DND-41 (cell line): ENCODE results near the gene DOCK8.
A peak's percentile ranks its signal among the peaks of the same experiment; 100 is the strongest.

ENCODE experiments used
- ATAC-seq: fragments of 200-7000 bp; cut with Tn5 transposase; 3 replicates; pipeline ENCODE4 v1.9.1; 2021; ENCODE audit warnings: low read depth; ENCODE audit not compliant: insufficient read depth
- DNase-seq: peaks from one replicate; pipeline ENCODE4 v3.0.0-alpha.2; 2020
- H2AFZ ChIP-seq: 2 replicates; pipeline ENCODE4 v1.6.0; 2012; ENCODE audit warnings: low read depth, low read length
- H3K27ac ChIP-seq: 2 replicates; pipeline ENCODE4 v1.5.1; 2012; ENCODE audit warnings: low read length, inconsistent platforms
- H3K27me3 ChIP-seq: fragments of 200-600 bp; sonication (generic); 2 replicates; pipeline ENCODE4 v1.6.0; 2012; ENCODE audit warnings: low read length, mild to moderate bottlenecking, inconsistent platforms; ENCODE audit not compliant: insufficient read depth, poor library complexity
- H3K36me3 ChIP-seq: 2 replicates; pipeline ENCODE4 v1.5.1; 2012; ENCODE audit warnings: low read length, inconsistent platforms; ENCODE audit not compliant: insufficient read depth
- H3K4me1 ChIP-seq: 2 replicates; pipeline ENCODE4 v1.5.1; 2012; ENCODE audit warnings: mild to moderate bottlenecking, low read length; ENCODE audit not compliant: insufficient read depth
- H3K4me2 ChIP-seq: 2 replicates; pipeline ENCODE4 v1.6.0; 2012; ENCODE audit warnings: mild to moderate bottlenecking, moderate library complexity, low read length, inconsistent platforms; ENCODE audit not compliant: insufficient read depth
- H3K4me3 ChIP-seq, 2 experiments: fragments of 200-600 bp in 1 of 2; shearing (Covaris generic) in 1 of 2; 2 replicates each; pipeline ENCODE4 v1.5.1; 2012 to 2016; ENCODE audit warnings: inconsistent platforms in 2 of 2, low read length in 2 of 2, mild to moderate bottlenecking in 2 of 2, low read depth in 1 of 2, moderate library complexity in 1 of 2
- H3K79me2 ChIP-seq: 2 replicates; pipeline ENCODE4 v1.6.0; 2012; ENCODE audit warnings: low read length, inconsistent platforms; ENCODE audit not compliant: insufficient read depth
- H3K9ac ChIP-seq: 2 replicates; pipeline ENCODE4 v1.6.0; 2012; ENCODE audit warnings: low read depth, mild to moderate bottlenecking, inconsistent platforms, low read length, moderate library complexity
- H3K9me3 ChIP-seq: 2 replicates; pipeline ENCODE4 v1.5.1; 2012; ENCODE audit warnings: low read length, moderate library complexity, mild to moderate bottlenecking, inconsistent platforms; ENCODE audit not compliant: insufficient read depth, severe bottlenecking
- H4K20me1 ChIP-seq: 2 replicates; pipeline ENCODE4 v1.6.0; 2012; ENCODE audit warnings: low read length; ENCODE audit not compliant: insufficient read depth
- EZH2 ChIP-seq: IDR thresholded peaks from 3 replicates; pipeline ENCODE4 v1.6.1; 2012; ENCODE audit warnings: borderline replicate concordance, low read depth, mild to moderate bottlenecking, moderate library complexity, low read length, inconsistent platforms; ENCODE audit not compliant: severe bottlenecking
- TF ChIP-seq, protein P1 (sequence below): IDR thresholded peaks from 2 replicates; pipeline ENCODE4 v1.5.1; 2012; ENCODE audit warnings: borderline replicate concordance, low read length, moderate library complexity, mild to moderate bottlenecking; ENCODE audit not compliant: poor library complexity, severe bottlenecking; ENCODE audit errors: extremely low read depth

Gene DOCK8

DNA sequence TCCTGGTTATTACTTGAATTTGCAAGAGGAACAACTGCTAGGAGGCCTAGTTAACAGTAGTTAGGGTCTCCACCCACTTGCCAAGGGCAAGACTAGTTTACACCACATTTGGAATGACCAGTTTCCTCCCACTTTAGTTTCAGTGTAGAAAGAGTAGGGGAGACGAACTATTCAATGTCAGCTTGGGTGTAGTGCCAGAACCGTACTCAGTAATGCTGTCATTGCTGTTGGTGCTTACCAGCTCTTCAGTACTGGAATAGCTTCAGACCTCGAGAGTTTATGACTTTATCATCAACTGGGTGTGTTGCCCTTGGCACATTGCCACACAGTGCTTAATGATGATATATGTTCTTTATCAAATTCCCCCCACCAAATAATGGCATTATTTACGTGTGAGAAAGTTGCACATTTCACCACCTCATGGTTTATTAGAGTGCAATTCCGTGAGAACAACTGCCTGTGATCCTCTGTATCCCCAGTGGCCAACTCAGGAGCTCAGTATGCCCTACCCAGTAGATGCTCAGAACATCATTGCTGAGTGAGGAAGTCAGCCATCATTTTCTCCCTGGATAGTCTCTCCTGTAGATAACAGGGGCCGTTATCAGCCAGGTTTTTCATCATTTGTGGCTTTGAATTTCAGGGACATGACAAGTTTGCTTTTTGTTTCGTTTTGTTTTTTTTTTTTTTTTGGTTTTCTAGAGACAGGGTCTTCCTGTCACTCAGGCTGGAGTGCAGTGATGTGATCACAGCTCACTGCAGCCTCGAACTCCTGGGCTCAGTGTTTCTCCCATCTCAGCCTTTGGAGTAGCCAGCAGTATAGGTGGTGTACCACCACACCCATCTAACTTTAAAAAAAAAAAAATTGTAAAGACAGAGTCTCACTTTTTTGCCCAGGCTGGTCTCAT lies 67.3 kb downstream of the DOCK8 start:
- Histone ChIP-seq H3K4me2 (no peak overlapping the region), H3K27me3 (no peaks in the 10 kb centered on the region), H3K9me3 (no peaks in the 10 kb centered on the region), H3K9ac (no peak overlapping the region), H3K4me1 (peaks cover 40% of the 10 kb centered on the region), H3K36me3 (peaks cover 75% of the 10 kb centered on the region), H4K20me1 (peaks cover 30% of the 10 kb centered on the region), H3K4me3 (no peak overlapping the region), H3K79me2 (peaks cover 94% of the 10 kb centered on the region), H3K27ac (no peak overlapping the region), H2AFZ (no peak overlapping the region)
- DNase-seq (no peak), ATAC-seq (0 out of 3 replicates have a peak, but pooled peaks have one; percentile 36)
- TF ChIP-seq, protein P1, sequence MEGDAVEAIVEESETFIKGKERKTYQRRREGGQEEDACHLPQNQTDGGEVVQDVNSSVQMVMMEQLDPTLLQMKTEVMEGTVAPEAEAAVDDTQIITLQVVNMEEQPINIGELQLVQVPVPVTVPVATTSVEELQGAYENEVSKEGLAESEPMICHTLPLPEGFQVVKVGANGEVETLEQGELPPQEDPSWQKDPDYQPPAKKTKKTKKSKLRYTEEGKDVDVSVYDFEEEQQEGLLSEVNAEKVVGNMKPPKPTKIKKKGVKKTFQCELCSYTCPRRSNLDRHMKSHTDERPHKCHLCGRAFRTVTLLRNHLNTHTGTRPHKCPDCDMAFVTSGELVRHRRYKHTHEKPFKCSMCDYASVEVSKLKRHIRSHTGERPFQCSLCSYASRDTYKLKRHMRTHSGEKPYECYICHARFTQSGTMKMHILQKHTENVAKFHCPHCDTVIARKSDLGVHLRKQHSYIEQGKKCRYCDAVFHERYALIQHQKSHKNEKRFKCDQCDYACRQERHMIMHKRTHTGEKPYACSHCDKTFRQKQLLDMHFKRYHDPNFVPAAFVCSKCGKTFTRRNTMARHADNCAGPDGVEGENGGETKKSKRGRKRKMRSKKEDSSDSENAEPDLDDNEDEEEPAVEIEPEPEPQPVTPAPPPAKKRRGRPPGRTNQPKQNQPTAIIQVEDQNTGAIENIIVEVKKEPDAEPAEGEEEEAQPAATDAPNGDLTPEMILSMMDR, result no peak
- TF ChIP-seq EZH2, result no peak

DNA sequence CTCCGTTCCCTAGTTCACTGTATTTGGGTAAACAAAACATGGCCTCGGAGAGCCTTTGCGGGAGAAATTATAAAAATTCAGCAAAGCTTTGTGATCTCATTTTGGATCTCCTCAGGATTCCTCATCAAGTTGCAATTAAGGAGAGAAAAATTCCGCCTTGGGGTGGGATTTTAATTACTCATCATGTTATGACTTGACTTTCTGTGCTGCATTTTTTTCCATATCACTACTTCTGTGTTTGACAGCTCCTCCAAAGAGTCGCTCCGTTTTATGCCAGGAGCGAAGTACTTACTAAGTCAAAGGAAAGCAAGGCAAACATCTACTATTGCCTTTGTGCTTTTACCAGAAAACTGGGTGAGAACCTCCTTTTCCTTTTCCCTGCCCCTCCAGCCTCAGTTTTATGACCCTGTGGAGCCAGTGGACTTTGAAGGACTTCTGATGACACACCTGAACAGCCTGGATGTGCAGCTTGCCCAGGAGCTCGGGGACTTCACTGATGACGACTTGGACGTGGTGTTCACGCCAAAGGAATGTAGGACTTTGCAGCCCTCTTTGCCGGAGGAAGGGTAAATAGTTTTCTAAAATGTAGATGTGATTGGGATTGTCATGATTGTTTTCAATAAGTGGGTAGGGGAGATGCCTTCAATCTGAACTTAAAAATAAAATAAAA lies 71.5 kb downstream of the DOCK8 start:
- ATAC-seq, result no peak
- Histone ChIP-seq H3K4me1 (peaks cover 8% of the 10 kb centered on the region; the same call in 1 of the 2 replicates), H3K9me3 (no peaks in the 10 kb centered on the region), H3K79me2 (peaks cover 56% of the 10 kb centered on the region), H4K20me1 (peaks cover 23% of the 10 kb centered on the region), H3K9ac (no peak overlapping the region), H3K27ac (no peak overlapping the region), H3K4me2 (no peak overlapping the region), H3K36me3 (peaks cover 82% of the 10 kb centered on the region), H2AFZ (no peak overlapping the region), H3K4me3 (no peak overlapping the region), H3K27me3 (no peaks in the 10 kb centered on the region)
- TF ChIP-seq, protein P1, result no peak
- no peak for TF ChIP-seq EZH2
- no peak for DNase-seq

DNA sequence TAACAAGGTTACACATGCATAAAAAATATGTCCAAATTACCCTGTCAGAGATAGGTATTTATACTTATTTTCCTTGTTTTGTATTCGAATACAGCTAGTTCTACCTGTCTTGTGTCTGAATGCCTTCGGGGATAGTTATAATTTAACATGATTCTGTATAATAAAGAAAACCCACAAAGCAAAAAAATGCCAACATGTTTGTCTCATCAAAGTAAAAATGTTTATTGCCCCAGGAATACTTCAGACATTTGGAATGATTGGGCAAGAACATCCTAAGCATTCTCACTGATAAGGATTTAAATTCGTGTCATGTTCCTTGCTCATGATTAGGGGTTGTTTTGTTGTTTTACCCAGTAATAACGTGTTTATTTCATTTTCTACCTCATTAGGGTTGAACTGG lies 74.5 kb downstream of the DOCK8 start:
- ATAC-seq (no peak), DNase-seq (no peak)
- Histone ChIP-seq H2AFZ (no peak overlapping the region), H3K27me3 (no peaks in the 10 kb centered on the region), H3K9me3 (no peaks in the 10 kb centered on the region), H4K20me1 (peaks cover 15% of the 10 kb centered on the region), H3K9ac (no peak overlapping the region), H3K27ac (no peak overlapping the region), H3K4me1 (no peaks in the 10 kb centered on the region), H3K4me3 (no peak overlapping the region), H3K79me2 (peaks cover 41% of the 10 kb centered on the region), H3K36me3 (peaks cover 83% of the 10 kb centered on the region), H3K4me2 (no peak overlapping the region)
- TF ChIP-seq, protein P1, result no peak
- no peak for TF ChIP-seq EZH2
